ENCODE measurements around the gene CYSTM1. TPM values are rescaled to one million over a fixed set of nuclear protein-coding genes. Genes with fewer than 3 reads are reported as not detected.

Gene CYSTM1
- total RNA-seq, 1 donor from 2014 or later, result 22.4 TPM

- H3K4me3 ChIP-seq (ENCODE audit: low read depth, low read length), result no peak overlapping the region
- no peak for DNase-seq (ENCODE audit: low read depth)
- H3K27me3 ChIP-seq (ENCODE audit: control insufficient read depth, insufficient read depth, low read length), result no peaks in the 10 kb centered on the region
- FAIRE-seq, result no peak
- TF ChIP-seq CTCF (IDR thresholded peaks at IDR 0.05; ENCODE audit: insufficient read depth, low read length, severe bottlenecking), result no peak
- H3K36me3 ChIP-seq (ENCODE audit: control insufficient read depth, insufficient read depth, low read length), result peaks cover 2% of the 10 kb centered on the region
These were observed 113.0 kb downstream of the CYSTM1 start for GRCh38 chr5:140287801-140288521.

- Histone ChIP-seq H3K27me3 (ENCODE audit: control insufficient read depth, insufficient read depth, low read length) (no peaks in the 10 kb centered on the region), H3K36me3 (ENCODE audit: control insufficient read depth, insufficient read depth, low read length) (peaks cover 2% of the 10 kb centered on the region), H3K4me3 (ENCODE audit: low read depth, low read length) (no peak overlapping the region)
- DNase-seq (ENCODE audit: low read depth), result peak; percentile 74
- no peak for TF ChIP-seq CTCF (IDR thresholded peaks at IDR 0.05; ENCODE audit: insufficient read depth, low read length, severe bottlenecking)
- no peak for FAIRE-seq
These were observed 117.4 kb downstream of the CYSTM1 start for GRCh38 chr5:140292212-140293036.

Other genes with a start within 250 kb of the CYSTM1 start
- under 0.01 TPM in 2 replicates for gene NRG2, start 131.9 kb upstream of the CYSTM1 start, total RNA-seq
- gene PURA, start 61.1 kb upstream of the CYSTM1 start, total RNA-seq, result 6.6 and 12.3 TPM in 2 replicates
- 5.3 and 5.9 TPM in 2 replicates for gene IGIP, start 49.3 kb upstream of the CYSTM1 start, total RNA-seq
- gene PFDN1, start 127.9 kb downstream of the CYSTM1 start, total RNA-seq, result 34.5 and 38.1 TPM in 2 replicates
- gene HBEGF, start 171.4 kb downstream of the CYSTM1 start, total RNA-seq, result 23.8 and 76.6 TPM in 2 replicates
- 0.38 TPM in 1 of 2 replicates, not detected in the other for gene SLC4A9, start 185.0 kb downstream of the CYSTM1 start, total RNA-seq
- gene ANKHD1, start 226.6 kb downstream of the CYSTM1 start, total RNA-seq, result 77.1 and 85.8 TPM in 2 replicates